Stimulated activated CD4-positive, alpha-beta T cell treated with anti-CD3 and anti-CD28 coated beads, Interleukin-1b, Interleukin-23, amount 100 ng/mL, for 48 hours (primary cell): ENCODE results near the gene SIL1.

Experiments used
- DNase-seq: peaks from one replicate; pipeline ENCODE4 v3.0.0-alpha.2; 2020

The SIL1 gene

GRCh38 chr5:138951986-138952735, 246.0 kb downstream of the SIL1 start:
- no peak for DNase-seq

GRCh38 chr5:138951091-138951985, 246.8 kb downstream of the SIL1 start:
- no peak for DNase-seq

GRCh38 chr5:138950421-138951031, 247.6 kb downstream of the SIL1 start:
- no peak for DNase-seq

GRCh38 chr5:138949988-138950387, 248.2 kb downstream of the SIL1 start:
- DNase-seq: no peak

GRCh38 chr5:138949223-138949574, 249.0 kb downstream of the SIL1 start:
- DNase-seq: no peak

- no peak for DNase-seq
Observed at GRCh38 chr5:138948471-138949222, 249.5 kb downstream of the SIL1 start.

GRCh38 chr5:138947780-138948179, 250.4 kb downstream of the SIL1 start:
- DNase-seq: no peak

- no peak for DNase-seq
Observed at GRCh38 chr5:138946831-138947560, 251.2 kb downstream of the SIL1 start.

- no peak for DNase-seq
Observed at GRCh38 chr5:138946241-138946623, 251.9 kb downstream of the SIL1 start.

- no peak for DNase-seq
Observed at GRCh38 chr5:138945421-138946240, 252.5 kb downstream of the SIL1 start.

GRCh38 chr5:138944527-138945322, 253.4 kb downstream of the SIL1 start:
- no peak for DNase-seq

- no peak for DNase-seq
Observed at GRCh38 chr5:138943599-138944173, 254.5 kb downstream of the SIL1 start.

GRCh38 chr5:138942861-138943260, 255.3 kb downstream of the SIL1 start:
- DNase-seq: no peak

- no peak for DNase-seq
Observed at GRCh38 chr5:138942066-138942465, 256.1 kb downstream of the SIL1 start.

GRCh38 chr5:138938526-138938925, 259.6 kb downstream of the SIL1 start:
- DNase-seq: no peak

GRCh38 chr5:138937392-138938387, 260.5 kb downstream of the SIL1 start:
- DNase-seq: no peak

GRCh38 chr5:138936968-138937345, 261.2 kb downstream of the SIL1 start:
- no peak for DNase-seq

- DNase-seq: no peak
Observed at GRCh38 chr5:138936225-138936967, 261.8 kb downstream of the SIL1 start.
